Psoas muscle (tissue), 8 donors: ENCODE results near the gene PREX1. TPM values are rescaled to one million over a fixed set of nuclear protein-coding genes. Genes with fewer than 3 reads are reported as not detected.

ENCODE experiments used
- ATAC-seq, 4 donors: fragments of 200-7000 bp; cut with Tn5 transposase; one replicate each; pipeline ENCODE4 v1.9.1; 2020; ENCODE audit warnings: moderate library complexity in 3 of 4, mild to moderate bottlenecking in 2 of 4
- DNase-seq, 2 donors: peaks; one replicate each; pipeline ENCODE4 v3.0.0-alpha.2; 2020
- H3K27ac ChIP-seq: fragments of 200-600 bp; one replicate; pipeline ENCODE4 v1.8.0; 2022
- H3K27me3 ChIP-seq, 3 donors: fragments of 200-600 bp in 1 of 3; one replicate each; pipeline versions ENCODE4 v1.6.1 to v1.8.0; 2013 to 2022; ENCODE audit warnings: low read length in 2 of 3, mild to moderate bottlenecking in 2 of 3, moderate library complexity in 1 of 3; ENCODE audit not compliant: insufficient read depth in 3 of 3
- H3K36me3 ChIP-seq, 2 donors: fragments of 200-600 bp in 1 of 2; one replicate each; pipeline versions ENCODE4 v1.6.1 to v1.8.0; 2013 to 2022; ENCODE audit warnings: low read depth in 1 of 2, mild to moderate bottlenecking in 1 of 2, moderate library complexity in 1 of 2; ENCODE audit not compliant: insufficient read depth in 1 of 2
- H3K4me1 ChIP-seq: fragments of 200-600 bp; one replicate; pipeline ENCODE4 v1.8.0; 2022
- H3K4me3 ChIP-seq: fragments of 200-600 bp; one replicate; pipeline ENCODE4 v1.8.0; 2022; ENCODE audit warnings: mild to moderate bottlenecking
- H3K9me3 ChIP-seq: fragments of 200-600 bp; one replicate; pipeline ENCODE4 v1.8.0; 2022
- CTCF ChIP-seq: fragments of 200-600 bp; IDR thresholded peaks from one replicate; pipeline ENCODE4 v1.8.0; 2022; ENCODE audit warnings: antibody characterized with exemption
- WGBS, 3 donors: extraction: QIAGEN DNeasy Blood & Tissue Kit; methylation state at CpG; one replicate each; pipeline versions ENCODE4 v1.1.6 to v1.1.7; 2013; 5-methylcytosine and 5-hydroxymethylcytosine counted together
- intact Hi-C, 2 donors: fragments of 100-400 bp; cut with DNase I; formaldehyde crosslinking; loops; one replicate each; pipeline versions ENCODE4 v1.11.0 to v1.14.2; 2022
- polyA plus RNA-seq, 3 donors: library from polyadenylated mRNA; stranded (reverse); fragments of 200-250 nt; gene quantifications; one replicate each; pipeline ENCODE4 v1.2.3, GENCODE V29; 2013
- total RNA-seq, 4 donors: library from RNA; stranded (reverse); fragmentation: NEBNext Ultra II Directional in 2 of 4; extraction: Animal tissue kit (Norgen Biotek cat#: 25700) in 2 of 4; gene quantifications; one replicate each; pipeline versions ENCODE4 v1.2.1 to v1.2.4, GENCODE V29; 2021 to 2023
- donor health status: healthy with polysubstance abuse.
- donor health status: DM: no; HTN: no; CAD: no; lungs with moderate emphysema.
- donor health status: Bipolar disorder and iron deficiency.
- donor health status: healthy.
- donor health status: DM: yes; HTN: yes; CAD: no.
- donor health status: DM: no; HTN: no; CAD: no.
- donor health status: DM: no; HTN: no; CAD: no.
- donor health status: DM: yes; HTN: yes; CAD: no.

Gene PREX1
- total and polyA plus RNA-seq, 7 donors, result 2.5 to 8.3 (median 5.3) TPM

- intact Hi-C loops, result no loop called here
- 96 to 98% (median 97%) methylated on average over 3 of the region's 3 CpGs for WGBS, 3 donors
- no peak for TF ChIP-seq CTCF
- no peaks in the 10 kb centered on the region for H3K36me3 ChIP-seq
- no peak for ATAC-seq
- H3K9me3 ChIP-seq, result no peaks in the 10 kb centered on the region
- H3K4me3 ChIP-seq, result no peak overlapping the region
- H3K27ac ChIP-seq, result no peak overlapping the region
- no peaks in the 10 kb centered on the region for H3K4me1 ChIP-seq
- DNase-seq, result no peak
- H3K27me3 ChIP-seq, result no peaks in the 10 kb centered on the region
Observed at GRCh38 chr20:48819089-48819488, 8.7 kb downstream of the PREX1 start.

- Histone ChIP-seq H3K4me1 (no peaks in the 10 kb centered on the region), H3K36me3 (no peaks in the 10 kb centered on the region), H3K9me3 (no peaks in the 10 kb centered on the region), H3K27me3 (no peaks in the 10 kb centered on the region), H3K27ac (no peak overlapping the region), H3K4me3 (no peak overlapping the region)
- DNase-seq (no peak), ATAC-seq (no peak)
- TF ChIP-seq CTCF, result no peak
- WGBS, 3 donors, result 64 to 70% (median 66%) methylated on average over 11 of the region's 11 CpGs
- intact Hi-C loops, result no loop called here
Observed at GRCh38 chr20:48818481-48818987, 9.3 kb downstream of the PREX1 start.

GRCh38 chr20:48818031-48818370 is 9.8 kb downstream of the PREX1 start:
- Histone ChIP-seq H3K4me1 (no peaks in the 10 kb centered on the region), H3K36me3 (no peaks in the 10 kb centered on the region), H3K4me3 (no peak overlapping the region), H3K27me3 (no peaks in the 10 kb centered on the region), H3K9me3 (no peaks in the 10 kb centered on the region), H3K27ac (no peak overlapping the region)
- DNase-seq (no peak), ATAC-seq (no peak)
- no peak for TF ChIP-seq CTCF
- 83 to 93% (median 86%) methylated on average over 7 of the region's 7 CpGs for WGBS, 3 donors
- intact Hi-C loops, result no loop called here

- WGBS, 3 donors, result 83 to 86% (median 84%) methylated on average over 4 of the region's 4 CpGs
- H3K4me3 ChIP-seq, result no peak overlapping the region
- ATAC-seq (no peak), DNase-seq (no peak)
- intact Hi-C loops, result no loop called here
- no peak for TF ChIP-seq CTCF
- no peak overlapping the region for H3K27ac ChIP-seq
- no peaks in the 10 kb centered on the region for H3K27me3 ChIP-seq
- H3K36me3 ChIP-seq, result no peaks in the 10 kb centered on the region
- H3K4me1 ChIP-seq, result no peaks in the 10 kb centered on the region
- no peaks in the 10 kb centered on the region for H3K9me3 ChIP-seq
Observed at GRCh38 chr20:48817367-48818030, 10.3 kb downstream of the PREX1 start.
